Bronchial epithelial cell (primary cell): ENCODE measurements around the gene MMAA. TPM values are rescaled to one million over a fixed set of nuclear protein-coding genes. Genes with fewer than 3 reads are reported as not detected.

ENCODE experiments used
- DNase-seq: peaks from one replicate; pipeline ENCODE4 v3.0.0-alpha.2; 2010; ENCODE audit warnings: low read depth
- FAIRE-seq: peaks from 2 replicates; lab custom pipeline; 2011; peaks lifted over from hg19 to GRCh38; lab: Jason Lieb, UNC
- H3K27me3 ChIP-seq: 2 replicates; pipeline ENCODE4 v1.5.1; 2011; ENCODE audit warnings: low read length; ENCODE audit not compliant: control insufficient read depth, insufficient read depth
- H3K36me3 ChIP-seq: 2 replicates; pipeline ENCODE4 v1.5.1; 2011; ENCODE audit warnings: low read length; ENCODE audit not compliant: control insufficient read depth, insufficient read depth
- H3K4me3 ChIP-seq: 2 replicates; pipeline ENCODE4 v1.5.1; 2011; ENCODE audit warnings: mild to moderate bottlenecking, low read depth, low read length, control low read depth
- CTCF ChIP-seq: IDR thresholded peaks from 2 replicates; pipeline ENCODE4 v1.5.1; 2011; ENCODE audit warnings: mild to moderate bottlenecking, moderate library complexity, low read length, control low read depth, inconsistent platforms; ENCODE audit not compliant: insufficient read depth, severe bottlenecking
- total RNA-seq: library from RNA; depleted of rRNA; stranded (reverse); fragments of >200 nt; gene quantifications from 2 replicates; pipeline ENCODE4 v1.2.1, GENCODE V29; 2014

Gene MMAA
- total RNA-seq, 1 donor from 2014 or later, result 2.6 TPM

GRCh38 chr4:145709336-145709735 lies 90.2 kb downstream of the MMAA start:
- DNase-seq (no peak), FAIRE-seq (no peak)
- no peak overlapping the region for H3K4me3 ChIP-seq
- H3K27me3 ChIP-seq, result no peaks in the 10 kb centered on the region
- no peaks in the 10 kb centered on the region for H3K36me3 ChIP-seq
- no peak for TF ChIP-seq CTCF

Other genes starting within 250 kb of the MMAA start
- 11.1 and 16.6 TPM in 2 replicates for gene SMAD1, start 137.5 kb upstream of the MMAA start, total RNA-seq
- not detected in 2 replicates for gene C4orf51, start 60.8 kb downstream of the MMAA start, total RNA-seq